Sigmoid colon (tissue), 7 donors: Measurements from ENCODE around the gene VGLL4. TPM values are rescaled to one million over a fixed set of nuclear protein-coding genes. Genes with fewer than 3 reads are reported as not detected.
"Not testable (repeated sequence)": the region's sequence is repeated elsewhere in the genome, so short reads cannot be mapped to it uniquely, and the experiment has no call there.

ENCODE experiments used
- DNase-seq: peaks from one replicate; pipeline ENCODE4 v3.0.0-alpha.2; 2019
- H3K27ac ChIP-seq, 4 donors: fragments of 200-600 bp; sonication (generic); one replicate each; pipeline ENCODE4 v1.5.1; 2016 to 2019; ENCODE audit warnings: mild to moderate bottlenecking in 1 of 4
- H3K27me3 ChIP-seq, 3 donors: fragments of 200-600 bp; sonication (generic); one replicate each; pipeline ENCODE4 v1.5.1; 2019; ENCODE audit warnings: mild to moderate bottlenecking in 1 of 3
- H3K36me3 ChIP-seq, 4 donors: fragments of 200-600 bp; sonication (generic); one replicate each; pipeline ENCODE4 v1.5.1; 2016 to 2019
- H3K4me1 ChIP-seq, 4 donors: fragments of 200-600 bp; sonication (generic); one replicate each; pipeline ENCODE4 v1.5.1; 2017 to 2019
- H3K4me3 ChIP-seq, 4 donors: fragments of 200-600 bp; sonication (generic); one replicate each; pipeline ENCODE4 v1.5.1; 2017 to 2019; ENCODE audit warnings: mild to moderate bottlenecking in 2 of 4, moderate library complexity in 1 of 4
- H3K9me3 ChIP-seq, 4 donors: fragments of 200-600 bp in 3 of 4; sonication (generic) in 3 of 4; one replicate each; pipeline versions ENCODE4 v1.5.1 to v1.6.1; 2013 to 2019
- CTCF ChIP-seq, 4 experiments: fragments of 450-650 bp in 3 of 4; fragments of 200-600 bp in 1 of 4; IDR thresholded peaks; one replicate each; pipeline ENCODE4 v1.5.1; 2016 to 2019; ENCODE audit warnings: antibody characterized with exemption in 4 of 4, mild to moderate bottlenecking in 3 of 4, moderate library complexity in 2 of 4
- EP300 ChIP-seq, 4 donors: sonication (generic); formaldehyde crosslinking; IDR thresholded peaks; one replicate each; pipeline ENCODE4 v1.6.1; 2017; ENCODE audit warnings: antibody characterized with exemption in 4 of 4
- POLR2A ChIP-seq, 2 donors: fragments of 450-650 bp; IDR thresholded peaks; one replicate each; pipeline ENCODE4 v1.6.1; 2016; ENCODE audit warnings: antibody characterized with exemption in 2 of 2, mild to moderate bottlenecking in 2 of 2, moderate library complexity in 2 of 2
- POLR2AphosphoS5 ChIP-seq, 4 donors: sonication (generic); formaldehyde crosslinking; IDR thresholded peaks; one replicate each; pipeline ENCODE4 v1.6.1; 2017; ENCODE audit warnings: antibody characterized with exemption in 4 of 4
- WGBS, 2 donors: extraction: QIAGEN DNeasy Blood & Tissue Kit; methylation state at CpG; one replicate each; pipeline ENCODE4 v1.1.7; 2013; 5-methylcytosine and 5-hydroxymethylcytosine counted together
- intact Hi-C: fragments of 100-400 bp; cut with DNase I; formaldehyde crosslinking; loops from one replicate; pipeline ENCODE4 v1.15.1; 2023
- polyA plus RNA-seq, 3 donors: library from polyadenylated mRNA; stranded (reverse); fragments of 200-250 nt; gene quantifications; one replicate each; pipeline ENCODE4 v1.2.3, GENCODE V29; 2013
- total RNA-seq, 4 donors: library from RNA; depleted of rRNA; stranded (reverse); fragments of >200 nt; gene quantifications; one replicate each; pipeline ENCODE4 v1.1.0, GENCODE V29; 2016
- donor health status: healthy with polysubstance abuse.
- donor health status: Bipolar disorder and iron deficiency.
- donor health status: healthy.

Gene VGLL4
- total and polyA plus RNA-seq, 7 donors, result 26.4 to 56.5 (median 41.5) TPM

DNA sequence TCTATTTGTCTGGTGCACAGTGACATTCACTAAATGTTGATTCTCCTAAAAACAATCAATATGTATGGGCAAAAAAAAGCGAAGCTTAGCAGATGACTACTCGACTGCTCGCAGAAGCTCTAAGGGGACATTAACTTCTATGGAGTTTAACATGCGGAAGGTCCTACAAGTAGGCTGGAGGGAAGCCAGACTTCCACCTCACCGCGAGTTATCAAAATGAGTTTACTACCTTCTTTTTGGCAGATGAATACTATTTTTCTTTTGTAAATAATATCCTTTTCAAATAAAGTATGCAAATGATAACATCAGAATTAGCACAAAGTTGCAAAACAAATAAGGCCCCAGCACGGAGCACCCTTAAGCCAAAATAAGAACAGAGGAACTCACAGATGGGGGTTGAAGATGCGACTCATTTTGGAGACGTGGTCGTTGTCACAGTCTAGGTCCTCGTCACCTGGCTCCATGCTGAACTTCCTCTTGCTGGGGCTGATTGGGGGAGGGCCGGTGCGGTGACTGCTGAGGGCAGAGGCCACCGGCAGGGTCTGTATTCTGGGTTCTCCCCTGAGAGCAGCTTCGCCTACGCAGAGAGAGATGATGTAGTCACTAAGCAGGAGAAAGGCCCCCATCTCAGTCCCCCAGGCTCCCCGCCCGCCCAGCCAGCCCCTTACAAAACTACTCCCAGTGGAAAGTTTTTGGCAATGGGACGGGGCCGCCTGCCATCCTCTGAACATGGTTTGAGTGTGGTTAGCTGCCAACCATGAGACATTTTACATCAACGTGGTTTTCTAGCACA, 42.1 kb downstream of the VGLL4 start:
- peak overlapping the region; percentile 85 to 94 (median 89) for H3K27ac ChIP-seq
- 59 to 85% methylated on average over 21 of the region's 21 CpGs for whole genome bisulfite sequencing, 2 donors
- intact Hi-C loops, result loop anchor here (10.0 kb wide), 1 partner anchor 507 kb away; no protein-coding TSS in a partner anchor
- H3K36me3 ChIP-seq, result no peaks in the 10 kb centered on the region
- no peaks in the 10 kb centered on the region for H3K9me3 ChIP-seq
- H3K27me3 ChIP-seq, result no peaks in the 10 kb centered on the region
- TF ChIP-seq CTCF (IDR thresholded peaks at IDR 0.05), result no peak
- peak in 3 of 4 donors; percentile 30 to 45 (median 38) for TF ChIP-seq POLR2AphosphoS5 (IDR thresholded peaks at IDR 0.05)
- TF ChIP-seq POLR2A (IDR thresholded peaks at IDR 0.05), result no peak
- peak; percentile 85 for DNase-seq
- H3K4me1 ChIP-seq, result peaks cover 3 to 92% (median 81%) of the 10 kb centered on the region in 4 donors
- no peak overlapping the region for H3K4me3 ChIP-seq

GRCh38 chr3:11600501-11601282, 43.0 kb downstream of the VGLL4 start:
- Histone ChIP-seq H3K27ac (peak overlapping the region; percentile 85 to 94 (median 89)), H3K9me3 (no peaks in the 10 kb centered on the region), H3K27me3 (no peaks in the 10 kb centered on the region), H3K4me1 (peaks cover 3 to 90% (median 77%) of the 10 kb centered on the region in 4 donors), H3K4me3 (no peak overlapping the region), H3K36me3 (no peaks in the 10 kb centered on the region)
- intact Hi-C loops, result loop anchor here (10.0 kb wide), 1 partner anchor 506 kb away; no protein-coding TSS in a partner anchor
- 81 to 85% methylated on average over 18 of the region's 18 CpGs for WGBS, 2 donors
- TF ChIP-seq EP300 (IDR thresholded peaks at IDR 0.05), result peak in 3 of 4 donors; percentile 20 to 87 (median 71)
- no peak for TF ChIP-seq POLR2A (IDR thresholded peaks at IDR 0.05)
- TF ChIP-seq POLR2AphosphoS5 (IDR thresholded peaks at IDR 0.05), result peak; percentile 64 to 90 (median 88)
- DNase-seq, result peak; percentile 94

GRCh38 chr3:11596387-11596786, 47.3 kb downstream of the VGLL4 start:
- no peaks in the 10 kb centered on the region for H3K36me3 ChIP-seq
- peaks cover 3 to 79% (median 67%) of the 10 kb centered on the region in 4 donors for H3K4me1 ChIP-seq
- H3K9me3 ChIP-seq, result no peaks in the 10 kb centered on the region
- no peak for DNase-seq
- H3K27me3 ChIP-seq, result no peaks in the 10 kb centered on the region
- peak overlapping the region in 3 of 4 donors; percentile 10 to 94 (median 87) for H3K27ac ChIP-seq
- WGBS, 2 donors, result 89 to 96% methylated on average over 7 of the region's 7 CpGs
- TF ChIP-seq POLR2A (IDR thresholded peaks at IDR 0.05), result no peak
- TF ChIP-seq CTCF (IDR thresholded peaks at IDR 0.05), result no peak
- TF ChIP-seq EP300 (IDR thresholded peaks at IDR 0.05), result no peak
- TF ChIP-seq POLR2AphosphoS5 (IDR thresholded peaks at IDR 0.05), result no peak
- no peak overlapping the region for H3K4me3 ChIP-seq
- intact Hi-C loops, result no loop called here

DNA sequence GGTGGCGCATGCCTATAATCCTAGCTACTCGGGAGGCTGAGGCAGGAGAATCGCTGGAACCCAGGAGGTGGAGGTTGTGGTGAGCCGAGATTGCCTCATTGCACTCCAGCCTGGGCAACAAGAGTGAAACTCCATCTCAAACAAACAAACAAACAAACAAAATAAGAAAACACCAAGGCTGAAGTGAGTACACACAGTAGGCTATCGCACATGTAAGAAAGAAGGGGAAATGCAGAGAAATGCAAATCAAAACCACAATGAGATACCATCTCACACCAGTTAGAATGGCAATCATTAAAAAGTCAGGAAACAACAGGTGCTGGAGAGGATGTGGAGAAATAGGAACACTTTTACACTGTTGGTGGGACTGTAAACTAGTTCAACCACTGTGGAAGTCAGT, 48.7 kb downstream of the VGLL4 start:
- intact Hi-C loops, H3K36me3 ChIP-seq, H3K27me3 ChIP-seq, DNase-seq, H3K4me3 ChIP-seq, H3K9me3 ChIP-seq: not testable (repeated sequence)
- WGBS, 2 donors, result 95 to 97% methylated on average over 5 of the region's 5 CpGs
- Histone ChIP-seq H3K27ac (peak overlapping the region in 1 of 4 donors; percentile 84), H3K4me1 (peaks cover 0 to 79% (median 67%) of the 10 kb centered on the region in 4 donors)

- H3K4me1 ChIP-seq, result peaks cover 0 to 79% (median 69%) of the 10 kb centered on the region in 4 donors
- no peaks in the 10 kb centered on the region for H3K27me3 ChIP-seq
- no peak for TF ChIP-seq POLR2AphosphoS5 (IDR thresholded peaks at IDR 0.05)
- no peak for TF ChIP-seq CTCF (IDR thresholded peaks at IDR 0.05)
- TF ChIP-seq EP300 (IDR thresholded peaks at IDR 0.05), result no peak
- TF ChIP-seq POLR2A (IDR thresholded peaks at IDR 0.05), result no peak
- H3K4me3 ChIP-seq, result no peak overlapping the region
- intact Hi-C loops, result loop anchor here (2.0 to 5.0 kb wide), 2 partner anchors 49 to 126 kb away; partner anchors contain the start of gene VGLL4
- H3K36me3 ChIP-seq, result no peaks in the 10 kb centered on the region
- H3K27ac ChIP-seq, result peak overlapping the region; percentile 69 to 84 (median 78)
- WGBS, 2 donors, result 85 to 88% methylated on average over 10 of the region's 10 CpGs
- no peak for DNase-seq
- no peaks in the 10 kb centered on the region for H3K9me3 ChIP-seq
Observed at GRCh38 chr3:11593318-11594034, 50.2 kb downstream of the VGLL4 start.
